ENCODE data around the gene ARFGEF3. TPM values are rescaled to one million over a fixed set of nuclear protein-coding genes. Genes with fewer than 3 reads are reported as not detected.

The ARFGEF3 gene
- total RNA-seq, 4 donors from 2014 or later, result 2.8 to 11.8 (median 7.8) TPM

DNA sequence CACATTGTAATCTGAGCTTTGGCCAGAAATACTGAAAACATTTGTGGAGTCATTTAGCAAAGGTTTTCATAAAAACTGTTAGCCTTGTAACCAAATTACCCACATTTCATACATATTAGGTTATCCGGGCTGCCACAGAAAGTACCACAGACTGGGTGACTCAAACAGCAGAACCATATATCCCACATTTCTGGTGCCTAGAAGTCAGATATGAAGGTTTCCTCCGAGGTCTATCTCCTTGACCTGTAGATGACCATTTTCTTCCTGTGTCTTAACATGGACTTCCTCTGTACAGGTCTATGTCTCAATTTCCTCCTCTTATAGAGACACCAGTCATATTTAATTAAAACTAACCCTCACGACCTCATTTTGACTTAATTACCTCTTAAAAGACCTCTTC is 166.5 kb downstream of the ARFGEF3 start:
- DNase-seq (ENCODE audit: low spot score in 2 of 2), result no peak
- intact Hi-C loops (cut with DNase I; ENCODE audit: low total_unique reads), result no loop called here
- H3K4me3 ChIP-seq (ENCODE audit: low read depth, poor library complexity, severe bottlenecking), result no peak overlapping the region
- WGBS, 2 donors, result 61 to 67% methylated on average over 3 of the region's 3 CpGs
- TF ChIP-seq POLR2A (IDR thresholded peaks at IDR 0.05), result no peak
- TF ChIP-seq CTCF (IDR thresholded peaks at IDR 0.05), result no peak

GRCh38 chr6:138330763-138331162 is 169.0 kb downstream of the ARFGEF3 start:
- no peak for DNase-seq (ENCODE audit: low spot score in 2 of 2)
- TF ChIP-seq CTCF (IDR thresholded peaks at IDR 0.05) (no peak), POLR2A (IDR thresholded peaks at IDR 0.05) (no peak)
- no peak overlapping the region for H3K4me3 ChIP-seq (ENCODE audit: low read depth, poor library complexity, severe bottlenecking)
- WGBS, 2 donors, result 92 to 93% methylated on average over 1 of the region's 1 CpG
- intact Hi-C loops (cut with DNase I; ENCODE audit: low total_unique reads), result no loop called here

DNA sequence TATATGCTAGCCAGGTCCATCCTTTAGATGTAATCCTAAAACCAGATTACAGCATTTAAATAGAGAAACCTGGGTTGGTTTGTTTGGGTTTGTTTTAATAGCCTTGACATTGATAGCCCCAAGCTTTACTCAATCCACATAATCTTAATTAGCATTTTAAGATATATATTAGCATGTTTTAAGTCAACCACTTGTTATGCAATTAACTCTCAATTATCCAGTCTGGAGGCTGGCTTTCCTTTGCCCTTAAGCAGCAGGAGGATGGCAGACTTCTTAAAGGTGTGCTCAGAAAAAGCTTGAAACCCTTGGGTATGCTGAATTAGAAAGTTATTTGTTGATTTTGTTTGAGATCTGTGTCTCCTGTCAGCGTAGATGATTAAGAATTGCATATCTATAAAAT is 169.7 kb downstream of the ARFGEF3 start:
- DNase-seq (ENCODE audit: low spot score in 2 of 2), result no peak
- intact Hi-C loops (cut with DNase I; ENCODE audit: low total_unique reads), result no loop called here
- TF ChIP-seq POLR2A (IDR thresholded peaks at IDR 0.05) (no peak), CTCF (IDR thresholded peaks at IDR 0.05) (no peak)
- 68 to 85% methylated on average over 1 of the region's 1 CpG for WGBS, 2 donors
- H3K4me3 ChIP-seq (ENCODE audit: low read depth, poor library complexity, severe bottlenecking), result no peak overlapping the region

GRCh38 chr6:138331984-138332383 is 170.2 kb downstream of the ARFGEF3 start:
- no peak overlapping the region for H3K4me3 ChIP-seq (ENCODE audit: low read depth, poor library complexity, severe bottlenecking)
- no peak for DNase-seq (ENCODE audit: low spot score in 2 of 2)
- no peak for TF ChIP-seq POLR2A (IDR thresholded peaks at IDR 0.05)
- WGBS, 2 donors, result 77 to 79% methylated on average over 2 of the region's 2 CpGs
- intact Hi-C loops (cut with DNase I; ENCODE audit: low total_unique reads), result no loop called here

DNA sequence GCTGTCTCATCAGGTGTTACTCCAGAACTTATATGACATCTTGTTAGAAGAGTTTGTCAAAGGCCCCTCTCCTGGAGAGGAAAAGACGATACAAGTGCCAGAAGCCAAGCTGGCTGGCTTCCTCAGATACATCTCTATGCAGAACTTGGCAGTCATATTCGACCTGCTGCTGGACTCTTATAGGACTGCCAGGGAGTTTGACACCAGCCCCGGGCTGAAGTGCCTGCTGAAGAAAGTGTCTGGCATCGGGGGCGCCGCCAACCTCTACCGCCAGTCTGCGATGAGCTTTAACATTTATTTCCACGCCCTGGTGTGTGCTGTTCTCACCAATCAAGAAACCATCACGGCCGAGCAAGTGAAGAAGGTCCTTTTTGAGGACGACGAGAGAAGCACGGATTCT is 172.3 kb downstream of the ARFGEF3 start:
- no peak for DNase-seq (ENCODE audit: low spot score in 2 of 2)
- intact Hi-C loops (cut with DNase I; ENCODE audit: low total_unique reads), result no loop called here
- H3K4me3 ChIP-seq (ENCODE audit: low read depth, poor library complexity, severe bottlenecking), result no peak overlapping the region
- TF ChIP-seq CTCF (IDR thresholded peaks at IDR 0.05) (no peak), POLR2A (IDR thresholded peaks at IDR 0.05) (no peak)
- 91 to 94% methylated on average over 14 of the region's 14 CpGs for WGBS, 2 donors

- no peak overlapping the region for H3K4me3 ChIP-seq (ENCODE audit: low read depth, poor library complexity, severe bottlenecking)
- no peak for TF ChIP-seq POLR2A (IDR thresholded peaks at IDR 0.05)
- no peak for TF ChIP-seq CTCF (IDR thresholded peaks at IDR 0.05)
- DNase-seq (ENCODE audit: low spot score in 2 of 2), result no peak
- intact Hi-C loops (cut with DNase I; ENCODE audit: low total_unique reads), result no loop called here
- 91 to 93% methylated on average over 12 to 14 of the region's 14 CpGs for WGBS, 2 donors
Measured at GRCh38 chr6:138334963-138335362, 173.2 kb downstream of the ARFGEF3 start.
